Stimulated activated CD8-positive, alpha-beta memory T cell treated with anti-CD3 and anti-CD28 coated beads, Interleukin-15, amount 100 ng/mL, for 24 hours (primary cell): ENCODE data around the gene RBM3.

Source experiments
- DNase-seq: peaks from one replicate; pipeline ENCODE4 v3.0.0-alpha.2; 2020; ENCODE audit warnings: low read depth

Gene RBM3

GRCh38 chrX:48578661-48579128 lies 4.4 kb downstream of the RBM3 start:
- DNase-seq: no peak

- DNase-seq: no peak
These were observed 5.0 kb downstream of the RBM3 start for GRCh38 chrX:48579259-48579658.

GRCh38 chrX:48580662-48581061 lies 6.4 kb downstream of the RBM3 start:
- no peak for DNase-seq

- DNase-seq: no peak
These were observed 10.4 kb downstream of the RBM3 start for GRCh38 chrX:48584698-48585097.

GRCh38 chrX:48589482-48590162 lies 15.3 kb downstream of the RBM3 start:
- DNase-seq: no peak

- no peak for DNase-seq
These were observed 16.2 kb downstream of the RBM3 start for GRCh38 chrX:48590203-48591103.

- no peak for DNase-seq
These were observed 17.0 kb downstream of the RBM3 start for GRCh38 chrX:48591255-48591791.

GRCh38 chrX:48592971-48593370 lies 18.7 kb downstream of the RBM3 start:
- DNase-seq: no peak

GRCh38 chrX:48595929-48596328 lies 21.6 kb downstream of the RBM3 start:
- no peak for DNase-seq

GRCh38 chrX:48597353-48598264 lies 23.3 kb downstream of the RBM3 start, which contains the start of gene WDR13:
Gene WDR13 (plus strand): TSS chrX:48597492. CDS start chrX:48597997, 505 bp downstream.
- DNase-seq: peak; percentile 70

GRCh38 chrX:48598614-48599013 lies 24.3 kb downstream of the RBM3 start:
- no peak for DNase-seq

GRCh38 chrX:48599341-48599740 lies 25.1 kb downstream of the RBM3 start:
- no peak for DNase-seq

GRCh38 chrX:48600226-48600625 lies 25.9 kb downstream of the RBM3 start:
- DNase-seq: no peak

- DNase-seq: no peak
These were observed 27.6 kb downstream of the RBM3 start for GRCh38 chrX:48601741-48602394.

- DNase-seq: no peak
These were observed 30.4 kb downstream of the RBM3 start for GRCh38 chrX:48604701-48605100.

- DNase-seq: no peak
These were observed 31.8 kb downstream of the RBM3 start for GRCh38 chrX:48606091-48606490.

- DNase-seq: no peak
These were observed 37.4 kb downstream of the RBM3 start for GRCh38 chrX:48611703-48612102.

- no peak for DNase-seq
These were observed 39.3 kb downstream of the RBM3 start for GRCh38 chrX:48613502-48614160.

- no peak for DNase-seq
These were observed 42.3 kb downstream of the RBM3 start for GRCh38 chrX:48616576-48616975.

- no peak for DNase-seq
These were observed 43.5 kb downstream of the RBM3 start for GRCh38 chrX:48617542-48618340.
